Erythroblast (primary cell): ENCODE data around the gene UPF1.

Experiments used
- GATA1 ChIP-seq: IDR thresholded peaks from 2 replicates; pipeline ENCODE4 v1.6.1; 2011; ENCODE audit warnings: low read depth, mild to moderate bottlenecking, control low read depth, low read length, moderate library complexity
- POLR2A ChIP-seq: IDR thresholded peaks from 2 replicates; pipeline ENCODE4 v1.6.1; 2011; ENCODE audit warnings: mild to moderate bottlenecking, low read length

DNA sequence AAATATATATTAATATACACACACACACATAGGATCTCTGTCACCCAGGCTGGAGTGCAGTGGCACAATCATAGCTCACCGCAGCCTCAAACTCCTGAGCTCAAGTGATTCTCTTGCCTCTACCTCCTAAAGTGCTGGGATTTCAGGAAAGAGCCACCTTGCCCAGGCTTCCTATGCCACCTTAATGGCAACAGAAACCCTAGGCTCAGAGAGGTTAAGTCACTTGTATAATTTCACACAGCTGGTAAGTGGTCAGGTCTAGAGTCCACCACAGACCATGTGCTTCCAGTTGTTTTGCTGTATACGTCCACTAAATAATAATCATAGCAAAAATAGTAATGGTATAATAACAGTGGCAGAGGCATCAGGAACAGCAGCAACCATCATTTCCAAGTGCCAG lies 1.3 kb upstream of the UPF1 start:
- TF ChIP-seq POLR2A (no peak), GATA1 (no peak)
